ENCODE measurements around the gene AHRR. TPM values are rescaled to one million over a fixed set of nuclear protein-coding genes. Genes with fewer than 3 reads are reported as not detected.
A peak's percentile ranks its signal among the peaks of the same experiment; 100 is the strongest.
"Not testable (repeated sequence)": the region's sequence is repeated elsewhere in the genome, so short reads cannot be mapped to it uniquely, and the experiment has no call there.

Gene AHRR
- total and polyA plus RNA-seq, 7 experiments from 2014 or later = 0.56 to 23.5 (median 1.2) TPM; not detected in 1

GRCh38 chr5:279051-279665 is 42.4 kb upstream of the AHRR start:
- H3K4me1 ChIP-seq (ENCODE audit: control insufficient read depth in 2 of 2, insufficient read depth in 2 of 2, low read length in 2 of 2); H3K4me3 ChIP-seq (ENCODE audit: low read length); ATAC-seq; DNase-seq; CTCF ChIA-PET; H3K9me3 ChIP-seq (ENCODE audit: control insufficient read depth in 2 of 3, low read length in 3 of 3); H3K9me3 Mint-ChIP-seq; H3K27me3 Mint-ChIP-seq; intact Hi-C loops (cut with micrococcal nuclease); H3K27ac ChIP-seq (ENCODE audit: low read depth, low read length); POLR2A ChIA-PET; H3K4me3 Mint-ChIP-seq; H3K27me3 ChIP-seq (ENCODE audit: control insufficient read depth in 2 of 2, insufficient read depth in 2 of 2, low read length in 2 of 2): not testable (repeated sequence)
- H3K4me1 Mint-ChIP-seq = peaks cover 21 to 79% (median 56%) of the 10 kb centered on the region in 7 donors
- peak overlapping the region in 1 of 9 donors; percentile 32 for H3K27ac Mint-ChIP-seq
- H3K36me3 Mint-ChIP-seq = peaks cover 0 to 44% (median 14%) of the 10 kb centered on the region in 5 donors
- peaks cover 0 to 27% (median 0%) of the 10 kb centered on the region in 3 experiments for H3K36me3 ChIP-seq (ENCODE audit: control insufficient read depth in 2 of 3, insufficient read depth in 3 of 3, low read length in 3 of 3)

GRCh38 chr5:285991-286557 is 35.4 kb upstream of the AHRR start:
- no peaks in the 10 kb centered on the region for H3K27me3 ChIP-seq (ENCODE audit: control insufficient read depth in 2 of 2, insufficient read depth in 2 of 2, low read length in 2 of 2)
- no peak overlapping the region for H3K4me3 ChIP-seq (ENCODE audit: low read length)
- Mint-ChIP-seq H3K9me3 (no peaks in the 10 kb centered on the region), H3K4me3 (no peak overlapping the region), H3K36me3 (peaks cover 1 to 49% (median 18%) of the 10 kb centered on the region in 5 donors), H3K27ac (peak overlapping the region in 2 of 9 donors; percentile 41 to 69), H3K4me1 (peaks cover 21 to 65% (median 50%) of the 10 kb centered on the region in 7 donors), H3K27me3 (no peaks in the 10 kb centered on the region)
- CTCF ChIA-PET = no interaction called here
- intact Hi-C loops (cut with micrococcal nuclease) = no loop called here
- no peak overlapping the region for H3K27ac ChIP-seq (ENCODE audit: low read depth, low read length)
- POLR2A ChIA-PET = no interaction called here
- DNase-seq = no peak
- no peaks in the 10 kb centered on the region for H3K9me3 ChIP-seq (ENCODE audit: control insufficient read depth in 2 of 3, low read length in 3 of 3)
- H3K4me1 ChIP-seq (ENCODE audit: control insufficient read depth in 2 of 2, insufficient read depth in 2 of 2, low read length in 2 of 2) = no peaks in the 10 kb centered on the region
- ATAC-seq = no peak
- peaks cover 0 to 36% (median 8%) of the 10 kb centered on the region in 3 experiments for H3K36me3 ChIP-seq (ENCODE audit: control insufficient read depth in 2 of 3, insufficient read depth in 3 of 3, low read length in 3 of 3)

- peak overlapping the region in 1 of 9 donors; percentile 10 for H3K27ac Mint-ChIP-seq
- H3K27me3 ChIP-seq (ENCODE audit: control insufficient read depth in 2 of 2, insufficient read depth in 2 of 2, low read length in 2 of 2); H3K4me1 ChIP-seq (ENCODE audit: control insufficient read depth in 2 of 2, insufficient read depth in 2 of 2, low read length in 2 of 2); H3K4me3 Mint-ChIP-seq; H3K27me3 Mint-ChIP-seq; DNase-seq; H3K27ac ChIP-seq (ENCODE audit: low read depth, low read length); H3K9me3 Mint-ChIP-seq; H3K4me3 ChIP-seq (ENCODE audit: low read length); ATAC-seq; intact Hi-C loops (cut with micrococcal nuclease); H3K9me3 ChIP-seq (ENCODE audit: control insufficient read depth in 2 of 3, low read length in 3 of 3); POLR2A ChIA-PET; CTCF ChIA-PET: not testable (repeated sequence)
- H3K36me3 Mint-ChIP-seq = peaks cover 5 to 34% (median 14%) of the 10 kb centered on the region in 5 donors
- peaks cover 0 to 20% (median 8%) of the 10 kb centered on the region in 3 experiments for H3K36me3 ChIP-seq (ENCODE audit: control insufficient read depth in 2 of 3, insufficient read depth in 3 of 3, low read length in 3 of 3)
- H3K4me1 Mint-ChIP-seq = peaks cover 14 to 40% (median 27%) of the 10 kb centered on the region in 7 donors
These were observed 31.3 kb upstream of the AHRR start for GRCh38 chr5:290200-290599.

GRCh38 chr5:291345-291744 is 30.2 kb upstream of the AHRR start:
- H3K27ac ChIP-seq (ENCODE audit: low read depth, low read length); H3K27me3 ChIP-seq (ENCODE audit: control insufficient read depth in 2 of 2, insufficient read depth in 2 of 2, low read length in 2 of 2); intact Hi-C loops (cut with micrococcal nuclease); H3K36me3 ChIP-seq (ENCODE audit: control insufficient read depth in 2 of 3, insufficient read depth in 3 of 3, low read length in 3 of 3); H3K9me3 ChIP-seq (ENCODE audit: control insufficient read depth in 2 of 3, low read length in 3 of 3); H3K9me3 Mint-ChIP-seq; POLR2A ChIA-PET; H3K27me3 Mint-ChIP-seq; H3K4me3 ChIP-seq (ENCODE audit: low read length); DNase-seq; CTCF ChIA-PET; H3K4me3 Mint-ChIP-seq; H3K4me1 ChIP-seq (ENCODE audit: control insufficient read depth in 2 of 2, insufficient read depth in 2 of 2, low read length in 2 of 2); ATAC-seq: not testable (repeated sequence)
- Mint-ChIP-seq H3K4me1 (peaks cover 12 to 41% (median 26%) of the 10 kb centered on the region in 7 donors), H3K27ac (peak overlapping the region in 2 of 9 donors; percentile 8 to 62), H3K36me3 (peaks cover 5 to 29% (median 13%) of the 10 kb centered on the region in 5 donors)

GRCh38 chr5:294788-295187 is 26.7 kb upstream of the AHRR start:
- H3K27ac ChIP-seq (ENCODE audit: low read depth, low read length); H3K9me3 Mint-ChIP-seq; H3K27me3 Mint-ChIP-seq; H3K4me3 Mint-ChIP-seq; DNase-seq; ATAC-seq; H3K4me1 ChIP-seq (ENCODE audit: control insufficient read depth in 2 of 2, insufficient read depth in 2 of 2, low read length in 2 of 2); H3K9me3 ChIP-seq (ENCODE audit: control insufficient read depth in 2 of 3, low read length in 3 of 3); H3K27ac Mint-ChIP-seq; intact Hi-C loops (cut with micrococcal nuclease); H3K36me3 ChIP-seq (ENCODE audit: control insufficient read depth in 2 of 3, insufficient read depth in 3 of 3, low read length in 3 of 3); CTCF ChIA-PET; POLR2A ChIA-PET; H3K4me3 ChIP-seq (ENCODE audit: low read length); H3K27me3 ChIP-seq (ENCODE audit: control insufficient read depth in 2 of 2, insufficient read depth in 2 of 2, low read length in 2 of 2): not testable (repeated sequence)
- Mint-ChIP-seq H3K36me3 (peaks cover 4 to 23% (median 14%) of the 10 kb centered on the region in 5 donors), H3K4me1 (peaks cover 7 to 50% (median 41%) of the 10 kb centered on the region in 7 donors)

- Mint-ChIP-seq H3K27ac (peak overlapping the region in 6 of 9 donors; percentile 29 to 78 (median 49)), H3K36me3 (peaks cover 4 to 17% (median 11%) of the 10 kb centered on the region in 5 donors), H3K4me3 (peak overlapping the region in 8 of 10 donors; percentile 49 to 71 (median 60)), H3K4me1 (peaks cover 11 to 53% (median 44%) of the 10 kb centered on the region in 7 donors)
- CTCF ChIA-PET; DNase-seq; H3K27ac ChIP-seq (ENCODE audit: low read depth, low read length); H3K27me3 ChIP-seq (ENCODE audit: control insufficient read depth in 2 of 2, insufficient read depth in 2 of 2, low read length in 2 of 2); H3K9me3 ChIP-seq (ENCODE audit: control insufficient read depth in 2 of 3, low read length in 3 of 3); POLR2A ChIA-PET; ATAC-seq; H3K4me3 ChIP-seq (ENCODE audit: low read length); H3K36me3 ChIP-seq (ENCODE audit: control insufficient read depth in 2 of 3, insufficient read depth in 3 of 3, low read length in 3 of 3); H3K9me3 Mint-ChIP-seq; intact Hi-C loops (cut with micrococcal nuclease); H3K27me3 Mint-ChIP-seq; H3K4me1 ChIP-seq (ENCODE audit: control insufficient read depth in 2 of 2, insufficient read depth in 2 of 2, low read length in 2 of 2): not testable (repeated sequence)
These were observed 25.3 kb upstream of the AHRR start for GRCh38 chr5:296207-296606.

- H3K27ac ChIP-seq (ENCODE audit: low read depth, low read length); CTCF ChIA-PET; H3K9me3 Mint-ChIP-seq; H3K27me3 Mint-ChIP-seq; H3K4me1 ChIP-seq (ENCODE audit: control insufficient read depth in 2 of 2, insufficient read depth in 2 of 2, low read length in 2 of 2); H3K4me3 ChIP-seq (ENCODE audit: low read length); H3K9me3 ChIP-seq (ENCODE audit: control insufficient read depth in 2 of 3, low read length in 3 of 3); H3K36me3 ChIP-seq (ENCODE audit: control insufficient read depth in 2 of 3, insufficient read depth in 3 of 3, low read length in 3 of 3); H3K36me3 Mint-ChIP-seq; intact Hi-C loops (cut with micrococcal nuclease); POLR2A ChIA-PET; H3K27me3 ChIP-seq (ENCODE audit: control insufficient read depth in 2 of 2, insufficient read depth in 2 of 2, low read length in 2 of 2): not testable (repeated sequence)
- peaks cover 10 to 53% (median 44%) of the 10 kb centered on the region in 7 donors for H3K4me1 Mint-ChIP-seq
- ATAC-seq (peak; percentile 81), DNase-seq (peak in 6 of 9 donors; percentile 16 to 52 (median 42))
- peak overlapping the region in 7 of 9 donors; percentile 28 to 87 (median 53) for H3K27ac Mint-ChIP-seq
- H3K4me3 Mint-ChIP-seq = peak overlapping the region; percentile 25 to 75 (median 60)
These were observed 24.6 kb upstream of the AHRR start for GRCh38 chr5:296954-297353.
